ENCODE data around the gene ARHGEF2. TPM values are rescaled to one million over a fixed set of nuclear protein-coding genes. Genes with fewer than 3 reads are reported as not detected.
"Not testable (repeated sequence)": the region's sequence is repeated elsewhere in the genome, so short reads cannot be mapped to it uniquely, and the experiment has no call there.

Gene ARHGEF2
- total RNA-seq, 1 donor from 2014 or later, result 23.8 TPM

GRCh38 chr1:155941845-155942531 is 36.4 kb downstream of the ARHGEF2 start:
- ATAC-seq, result peak; percentile 3

- peak; percentile 31 for ATAC-seq
Observed at GRCh38 chr1:155940993-155941844, 37.1 kb downstream of the ARHGEF2 start, which contains the start of gene RXFP4. RXFP4 (plus strand) TSS chr1:155941638; CDS start chr1:155941710, 72 bp downstream.

GRCh38 chr1:155940482-155940992 is 37.8 kb downstream of the ARHGEF2 start:
- ATAC-seq, result peak; percentile 59

GRCh38 chr1:155938220-155938627 is 40.1 kb downstream of the ARHGEF2 start:
- ATAC-seq, result no peak

GRCh38 chr1:155934936-155935590 is 43.3 kb downstream of the ARHGEF2 start:
- no peak for ATAC-seq

GRCh38 chr1:155934097-155934935 is 44.0 kb downstream of the ARHGEF2 start, which contains the start of gene KHDC4:
KHDC4 (minus strand) TSS chr1:155934413; CDS start chr1:155934373, 40 bp downstream.
- ATAC-seq, result peak; percentile 93

GRCh38 chr1:155933591-155934096 is 44.7 kb downstream of the ARHGEF2 start:
- ATAC-seq, result no peak

GRCh38 chr1:155932487-155932886 is 45.9 kb downstream of the ARHGEF2 start:
- ATAC-seq, result no peak

- peak; percentile 41 for ATAC-seq
Observed at GRCh38 chr1:155932081-155932480, 46.3 kb downstream of the ARHGEF2 start.

- peak; percentile 43 for ATAC-seq
Observed at GRCh38 chr1:155931332-155932038, 46.9 kb downstream of the ARHGEF2 start.

GRCh38 chr1:155930725-155931124 is 47.6 kb downstream of the ARHGEF2 start:
- ATAC-seq, result not testable (repeated sequence)

- no peak for ATAC-seq
Observed at GRCh38 chr1:155929057-155929456, 49.3 kb downstream of the ARHGEF2 start.

- no peak for ATAC-seq
Observed at GRCh38 chr1:155925506-155925905, 52.8 kb downstream of the ARHGEF2 start.

- no peak for ATAC-seq
Observed at GRCh38 chr1:155920717-155921116, 57.6 kb downstream of the ARHGEF2 start.

- ATAC-seq, result no peak
Observed at GRCh38 chr1:155919801-155920200, 58.5 kb downstream of the ARHGEF2 start.

GRCh38 chr1:155918660-155919059 is 59.7 kb downstream of the ARHGEF2 start:
- ATAC-seq, result no peak

- ATAC-seq, result no peak
Observed at GRCh38 chr1:155913969-155914757, 64.2 kb downstream of the ARHGEF2 start.

GRCh38 chr1:155912056-155912536 is 66.3 kb downstream of the ARHGEF2 start:
- ATAC-seq, result peak; percentile 7

- ATAC-seq, result peak; percentile 95
Observed at GRCh38 chr1:155911156-155912055, 66.9 kb downstream of the ARHGEF2 start, which contains the start of gene RIT1. RIT1 (minus strand) TSS chr1:155911349; CDS start chr1:155910761, 588 bp downstream.
